Stimulated activated CD8-positive, alpha-beta memory T cell treated with anti-CD3 and anti-CD28 coated beads, Interleukin-4, amount 100 ng/mL, for 4 hours (primary cell): ENCODE measurements around the gene HS2ST1.

Experiments used
- DNase-seq, 2 donors: peaks; one replicate each; pipeline ENCODE4 v3.0.0-alpha.2; 2020; ENCODE audit warnings: low read depth in 2 of 2, low spot score in 1 of 2

Gene HS2ST1

DNA sequence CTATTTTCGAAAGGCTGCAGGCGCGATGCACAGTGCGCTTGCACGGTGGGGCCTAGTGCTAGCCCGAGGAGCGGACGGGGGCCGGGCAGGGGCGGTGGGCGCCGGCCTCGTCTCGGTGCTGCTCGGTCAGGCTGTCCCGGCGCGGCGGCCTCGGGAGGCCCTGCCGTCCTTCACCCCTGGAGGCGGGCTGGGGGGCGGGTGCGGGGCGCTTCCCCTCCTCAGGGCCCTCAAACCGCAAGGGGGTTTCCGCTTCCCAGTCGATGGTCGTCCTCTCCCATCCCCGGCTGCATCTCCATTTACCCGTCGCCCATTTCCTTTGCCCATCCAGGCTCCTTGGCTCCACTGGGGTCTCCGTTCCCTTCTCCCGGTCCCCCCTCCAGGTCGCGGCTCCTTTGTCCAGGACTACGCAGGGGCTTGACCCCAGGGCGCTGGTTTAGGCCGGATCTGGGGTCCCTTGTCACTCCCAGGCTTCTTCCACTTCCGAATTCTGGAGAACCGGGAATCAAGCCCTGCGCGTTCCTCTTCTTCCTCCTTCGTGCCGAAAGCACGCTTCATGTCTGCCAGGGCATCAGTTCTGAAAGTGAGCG lies 217.9 kb downstream of the HS2ST1 start:
- DNase-seq: no peak

GRCh38 chr1:87134061-87134460 lies 219.6 kb downstream of the HS2ST1 start:
- no peak for DNase-seq

GRCh38 chr1:87134625-87135328 lies 220.3 kb downstream of the HS2ST1 start:
- DNase-seq: no peak

DNA sequence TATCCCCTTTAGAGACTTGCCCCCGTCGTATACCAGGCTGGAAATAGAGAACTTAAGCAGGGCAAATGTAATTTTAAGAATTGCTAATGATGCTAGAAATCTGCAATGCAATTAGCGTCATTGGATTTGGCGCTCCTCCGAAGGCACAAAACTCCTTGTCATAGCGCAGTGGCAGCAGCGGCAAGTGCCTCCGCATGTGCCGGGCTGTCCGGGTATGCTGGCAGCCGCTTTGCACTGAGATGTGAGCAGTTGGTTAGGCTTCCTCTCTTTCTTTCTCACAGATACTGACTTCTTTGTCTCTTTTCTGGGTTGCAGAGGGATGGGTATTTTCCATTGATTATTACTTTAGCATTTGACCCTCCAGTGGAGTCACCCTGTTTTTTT lies 220.9 kb downstream of the HS2ST1 start:
- DNase-seq: no peak

DNA sequence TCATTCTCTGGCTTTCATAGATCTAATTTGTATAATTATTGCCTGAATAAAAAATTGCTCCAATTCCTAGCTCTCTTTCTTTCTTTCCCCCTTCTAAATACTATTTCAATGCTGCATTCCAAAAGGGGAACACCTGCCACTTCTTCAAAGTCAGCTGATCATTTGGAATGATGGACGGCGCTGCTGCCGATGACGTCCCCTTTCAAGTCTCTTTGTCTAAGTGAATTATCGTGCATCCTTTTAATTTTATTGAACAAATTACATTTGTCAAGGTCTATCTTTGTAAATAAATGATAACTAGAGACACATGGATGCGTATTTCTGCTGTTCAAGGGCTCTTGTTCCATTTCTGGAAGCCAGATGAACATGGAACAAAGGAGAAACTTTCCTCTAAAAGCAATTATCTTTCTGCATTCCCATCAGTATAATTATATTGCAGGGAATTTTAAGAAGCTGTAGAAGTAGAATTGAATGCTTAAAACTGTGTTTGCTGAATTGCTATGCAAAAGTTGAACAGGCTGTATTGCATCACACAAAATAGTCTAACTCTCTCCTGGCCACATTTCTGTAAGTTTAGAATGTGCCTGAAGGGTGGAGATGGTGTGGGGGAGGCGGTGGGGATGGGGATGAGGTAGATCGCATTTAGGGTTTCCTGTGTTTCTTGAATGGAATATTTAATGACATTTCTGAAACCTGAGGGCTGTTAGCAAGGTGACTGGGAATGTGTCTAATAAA lies 222.3 kb downstream of the HS2ST1 start:
- DNase-seq: no peak

DNA sequence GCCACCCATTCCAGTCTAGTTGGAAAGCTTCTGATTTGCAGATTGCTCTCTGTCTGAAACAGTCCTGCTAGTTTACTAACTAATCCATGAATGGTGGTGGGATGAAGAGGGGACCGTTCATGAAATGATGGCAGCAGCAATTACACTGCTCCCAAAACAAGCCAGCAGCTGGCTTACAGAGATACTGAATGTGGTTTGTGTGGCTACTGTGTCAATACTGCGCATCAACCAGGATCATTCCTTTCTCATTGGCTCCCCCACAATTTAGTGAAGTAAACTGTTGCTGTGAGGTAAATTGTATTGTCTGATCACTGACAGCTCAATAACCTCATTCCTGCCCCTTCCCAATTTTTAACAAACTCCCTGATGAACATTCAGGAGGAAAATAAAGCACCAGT lies 222.9 kb downstream of the HS2ST1 start:
- DNase-seq: no peak

DNA sequence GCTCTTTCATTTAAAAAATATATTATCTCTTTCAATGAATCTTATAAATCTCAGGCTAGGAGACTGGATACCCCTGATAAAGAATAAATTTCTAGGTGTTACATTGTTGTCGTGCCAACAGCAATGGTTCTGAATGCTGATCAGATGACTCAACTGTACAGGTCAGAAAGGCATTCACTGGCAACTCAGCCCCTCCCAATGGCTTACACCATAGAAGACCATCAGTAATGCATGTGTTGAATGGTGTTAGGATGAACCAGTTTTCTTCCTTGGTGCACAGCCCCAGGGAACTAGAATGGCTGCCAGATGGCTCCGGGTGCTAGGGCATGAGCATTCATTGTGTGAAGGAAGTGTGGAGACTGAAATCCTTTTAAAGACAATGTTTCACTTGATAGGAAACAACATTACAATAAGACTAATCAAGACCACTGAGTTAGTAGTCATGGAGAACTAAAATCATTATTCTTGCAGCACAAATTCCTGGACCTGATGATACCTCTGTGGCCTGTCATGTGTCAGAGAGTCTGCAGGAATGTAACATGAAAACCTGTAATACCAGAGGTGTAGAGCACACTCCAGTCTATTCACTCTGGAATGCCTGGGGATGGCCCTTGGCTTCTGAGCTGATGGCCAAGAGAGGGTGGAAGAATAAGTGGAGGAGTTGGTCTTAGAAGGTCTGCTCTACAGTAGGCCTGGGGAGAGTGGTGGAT lies 226.6 kb downstream of the HS2ST1 start:
- DNase-seq: no peak

DNA sequence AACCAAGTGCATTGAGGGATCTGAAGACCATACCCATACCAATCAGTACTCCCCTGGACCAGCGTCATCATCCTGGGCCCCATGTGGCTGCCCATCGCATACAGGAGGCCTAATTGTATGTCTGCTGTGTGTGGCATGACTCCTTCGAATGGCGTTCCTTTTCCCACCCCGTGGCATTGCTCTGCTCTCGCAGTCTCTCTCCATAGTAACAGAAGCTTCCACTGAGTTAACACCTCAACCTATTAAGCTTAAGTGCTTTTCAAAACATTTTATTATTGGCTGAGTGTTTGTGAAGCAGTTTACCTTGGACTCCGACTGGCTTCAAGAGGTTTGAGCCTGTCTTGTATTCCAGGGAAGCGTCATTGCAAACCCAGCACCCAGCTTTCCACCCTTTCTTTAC lies 227.1 kb downstream of the HS2ST1 start:
- DNase-seq: no peak

GRCh38 chr1:87143413-87144135 lies 229.1 kb downstream of the HS2ST1 start:
- no peak for DNase-seq

DNA sequence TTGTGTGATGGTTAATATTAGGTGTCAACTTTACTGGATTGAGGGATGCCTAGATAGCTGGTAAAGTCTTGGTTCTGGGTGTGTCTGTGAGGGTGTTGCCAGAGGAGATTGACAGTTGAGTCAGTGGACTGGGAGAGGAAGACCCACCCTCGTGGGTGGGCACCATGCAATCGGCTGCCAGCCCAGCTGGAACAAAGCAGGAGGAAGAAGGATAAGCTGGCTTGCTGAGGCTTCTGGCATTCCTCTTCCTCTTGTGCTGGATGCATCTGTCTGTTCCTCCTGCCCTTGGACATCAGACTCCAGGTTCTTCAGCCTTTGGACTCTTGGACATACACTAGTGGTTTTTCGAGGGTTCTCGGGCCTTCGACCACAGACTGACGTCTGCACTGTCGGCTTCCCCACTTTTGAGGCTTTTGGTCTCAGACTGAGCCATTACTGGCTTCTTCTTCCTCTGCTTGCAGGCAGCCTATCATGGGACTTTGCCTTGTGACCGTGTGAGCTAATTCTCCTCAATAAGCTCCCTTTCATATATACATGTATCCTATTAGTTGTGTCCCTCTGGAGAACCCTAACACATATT lies 230.0 kb downstream of the HS2ST1 start:
- no peak for DNase-seq

- DNase-seq: no peak
These were observed 230.5 kb downstream of the HS2ST1 start for GRCh38 chr1:87144981-87145380.

DNA sequence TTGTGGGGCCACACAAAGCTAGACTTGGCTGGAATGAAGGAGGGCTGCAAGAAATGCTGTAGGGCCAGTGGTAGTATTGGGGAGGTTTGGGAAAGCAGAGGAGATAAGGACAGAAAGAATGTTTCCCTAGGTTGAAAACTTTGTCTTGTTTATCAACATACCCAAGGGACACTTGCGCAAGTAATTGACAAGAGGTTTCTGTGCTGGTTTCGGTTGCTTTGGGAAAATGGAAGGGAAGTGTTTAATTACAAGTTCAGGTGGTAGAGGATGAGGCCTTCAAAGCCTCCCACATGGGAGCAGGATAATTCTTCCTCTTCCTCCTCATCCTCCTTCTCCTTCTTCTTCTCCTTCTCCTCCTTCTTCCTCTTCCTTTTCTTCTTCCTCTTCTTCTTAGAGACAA lies 232.1 kb downstream of the HS2ST1 start:
- DNase-seq: no peak

DNA sequence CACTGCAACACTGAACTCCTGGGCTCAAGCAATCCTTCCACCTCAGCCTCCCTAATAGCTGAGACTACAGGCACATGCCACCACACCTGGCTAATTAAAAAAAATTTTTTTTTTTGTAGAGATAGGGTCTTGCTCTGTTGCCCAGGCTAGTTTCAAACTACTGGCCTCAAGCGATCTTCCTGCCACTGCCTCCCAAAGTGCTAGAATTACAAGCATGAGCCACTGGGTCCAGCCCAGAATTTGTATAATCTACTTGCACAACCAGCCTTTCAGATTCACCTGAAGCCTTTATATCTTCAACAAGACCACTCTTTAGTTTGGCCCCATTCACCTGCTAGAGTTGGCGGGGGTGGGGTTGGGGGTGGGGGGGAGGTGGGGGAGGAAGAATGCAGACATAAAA lies 232.6 kb downstream of the HS2ST1 start:
- no peak for DNase-seq

DNA sequence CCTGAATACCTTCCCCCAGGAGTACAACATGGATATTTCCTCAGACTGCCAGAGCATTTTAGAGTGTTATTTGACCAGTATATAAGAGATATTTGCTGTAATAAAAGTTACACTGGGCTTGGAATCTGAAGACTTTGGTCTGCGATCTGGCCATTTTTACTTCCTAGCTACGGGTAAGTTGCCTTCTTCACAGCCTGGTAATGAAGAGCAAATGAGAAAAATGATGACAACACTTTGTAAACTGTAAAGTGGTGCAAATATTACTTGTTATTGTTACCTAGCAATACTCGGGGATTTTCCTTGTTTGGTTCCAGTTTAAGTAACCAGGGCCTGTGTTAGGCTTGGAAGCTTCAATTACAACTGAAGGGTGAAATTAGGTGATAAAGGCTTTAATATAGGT lies 233.4 kb downstream of the HS2ST1 start:
- DNase-seq: no peak

DNA sequence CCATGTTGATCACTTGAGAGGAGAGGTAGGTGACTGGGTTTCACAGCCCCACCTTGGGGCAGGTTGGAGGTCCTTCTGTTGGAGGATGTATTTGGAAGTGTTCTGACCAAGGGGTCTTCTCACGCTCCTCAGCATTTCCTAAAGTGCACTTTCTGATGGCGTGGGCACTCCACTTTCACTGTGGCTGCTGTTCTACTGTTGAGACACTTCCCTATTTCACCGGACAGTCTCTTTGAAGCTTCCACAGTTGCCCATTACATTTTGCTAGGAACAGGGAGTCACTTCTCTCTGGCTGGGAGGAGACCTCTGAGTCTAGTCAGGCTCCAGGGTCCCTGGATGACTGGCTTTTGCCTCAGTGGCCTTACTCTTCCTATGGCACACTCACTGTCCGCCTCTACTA lies 234.2 kb downstream of the HS2ST1 start:
- no peak for DNase-seq

DNA sequence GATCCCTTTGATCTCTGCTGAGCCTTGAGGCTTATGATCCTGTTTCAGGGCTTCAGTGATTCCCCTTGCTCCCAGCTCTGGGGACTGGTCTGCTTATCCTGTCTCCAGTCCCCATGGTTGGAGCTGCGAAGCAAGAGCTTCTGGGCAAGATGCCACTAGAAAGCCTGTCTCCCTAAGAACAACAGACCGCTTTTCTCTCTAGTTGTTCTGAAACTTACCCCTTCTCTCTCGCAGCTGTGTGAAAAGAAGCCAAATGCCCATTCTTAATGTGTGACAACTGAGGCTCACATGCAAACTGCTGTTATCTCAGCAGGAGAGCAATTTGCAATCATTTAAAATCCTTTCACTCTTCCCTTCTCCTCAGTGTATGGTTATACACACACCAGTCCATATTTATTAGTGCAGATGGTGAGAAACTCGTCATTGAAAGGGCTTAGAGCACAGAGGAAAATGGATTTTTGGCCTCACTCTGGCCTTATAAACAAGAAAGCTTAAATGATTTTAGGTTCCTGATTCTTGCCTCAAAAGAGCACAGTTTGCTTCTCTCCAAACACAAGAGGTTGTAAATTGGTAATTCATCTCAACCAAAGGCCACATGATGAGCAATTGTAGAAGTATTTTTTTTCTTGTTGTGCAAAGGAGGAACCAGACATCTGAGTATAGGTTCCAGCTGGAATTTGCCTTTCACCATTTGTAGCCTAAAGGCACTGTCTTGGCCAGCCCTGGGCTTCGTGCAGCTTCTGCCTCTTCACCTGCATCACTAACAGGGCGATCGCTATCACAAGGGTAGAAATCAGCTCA lies 235.0 kb downstream of the HS2ST1 start:
- DNase-seq: no peak

- DNase-seq: no peak
These were observed 235.7 kb downstream of the HS2ST1 start for GRCh38 chr1:87150143-87150542.

GRCh38 chr1:87151500-87152421 lies 237.3 kb downstream of the HS2ST1 start:
- peak in 1 of 2 donors; percentile 5 for DNase-seq

- DNase-seq: no peak
These were observed 239.9 kb downstream of the HS2ST1 start for GRCh38 chr1:87154384-87154783.
